Ectodermal cell (in vitro differentiated cells): ENCODE results near the gene CDH13.

Experiments
- H3K27ac ChIP-seq: 2 replicates; pipeline ENCODE4 v1.7.0; 2013; ENCODE audit warnings: mild to moderate bottlenecking, low read depth, low read length; ENCODE audit not compliant: insufficient read depth, poor library complexity, severe bottlenecking
- H3K27me3 ChIP-seq: 2 replicates; pipeline ENCODE4 v1.7.0; 2013; ENCODE audit warnings: mild to moderate bottlenecking, low read length; ENCODE audit not compliant: insufficient read depth, control insufficient read depth, poor library complexity, severe bottlenecking
- H3K36me3 ChIP-seq: one replicate; pipeline ENCODE4 v1.7.0; 2013; ENCODE audit warnings: low read length; ENCODE audit not compliant: control insufficient read depth, insufficient read depth
- H3K4me1 ChIP-seq: one replicate; pipeline ENCODE4 v1.7.0; 2013; ENCODE audit warnings: low read length; ENCODE audit not compliant: control insufficient read depth, insufficient read depth
- H3K4me3 ChIP-seq: 2 replicates; pipeline ENCODE4 v1.7.0; 2013; ENCODE audit warnings: low read depth, low read length, control low read depth; ENCODE audit not compliant: insufficient read depth
- H3K9me3 ChIP-seq: 2 replicates; pipeline ENCODE4 v1.7.0; 2013; ENCODE audit warnings: mild to moderate bottlenecking, low read length, moderate library complexity; ENCODE audit not compliant: control insufficient read depth
- WGBS, 2 experiments: methylation state at CpG; one replicate each; pipeline ENCODE4 v1.1.7; 2013; ENCODE audit warnings: missing lambda C conversion rate in 2 of 2; 5-methylcytosine and 5-hydroxymethylcytosine counted together

CDH13 gene

DNA sequence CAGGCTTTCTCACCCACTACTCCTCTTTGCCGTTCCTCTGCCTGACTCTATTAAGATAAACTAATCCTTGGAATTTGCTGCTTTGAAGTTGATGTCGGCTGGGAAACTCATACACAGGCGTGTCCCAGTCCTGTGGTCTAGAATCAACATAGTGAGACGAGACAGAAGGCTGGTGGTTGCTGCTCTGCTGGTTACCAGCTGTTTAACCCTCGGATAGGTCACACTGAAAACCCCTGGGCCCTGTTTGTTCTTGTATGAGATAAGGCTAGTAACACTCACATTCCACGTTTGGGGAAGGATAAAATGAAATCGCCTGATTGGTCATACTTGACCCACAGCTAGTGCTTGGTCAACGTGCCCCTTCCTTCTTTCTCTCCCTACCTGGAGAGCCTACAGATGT, 517.0 kb downstream of the CDH13 start:
- Histone ChIP-seq H3K4me3 (no peak overlapping the region), H3K4me1 (no peaks in the 10 kb centered on the region), H3K27me3 (no peaks in the 10 kb centered on the region), H3K36me3 (no peaks in the 10 kb centered on the region), H3K27ac (no peak overlapping the region), H3K9me3 (no peaks in the 10 kb centered on the region)
- WGBS, 2 experiments = 64 to 67% methylated on average over 8 of the region's 8 CpGs

DNA sequence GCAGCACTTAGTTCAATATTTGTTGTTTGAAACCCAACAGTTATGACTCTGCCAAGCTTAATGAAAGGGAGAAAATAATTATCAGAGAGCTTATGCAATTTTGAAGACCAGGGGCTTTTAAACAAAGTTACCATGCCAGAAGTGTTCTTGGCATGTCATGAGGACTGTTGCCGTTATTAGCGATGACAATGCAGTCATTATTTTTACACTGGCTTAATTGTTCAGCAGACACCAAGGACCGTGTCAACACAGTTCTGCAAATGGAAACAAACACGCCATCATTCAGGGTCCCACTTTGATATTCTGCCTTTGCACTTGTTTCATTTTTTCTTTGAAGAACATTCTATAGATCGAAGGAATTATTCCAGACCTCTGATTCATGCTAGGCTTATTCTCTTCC, 518.5 kb downstream of the CDH13 start:
- Histone ChIP-seq H3K9me3 (no peaks in the 10 kb centered on the region), H3K4me3 (no peak overlapping the region), H3K27ac (no peak overlapping the region), H3K27me3 (no peaks in the 10 kb centered on the region), H3K36me3 (no peaks in the 10 kb centered on the region), H3K4me1 (no peaks in the 10 kb centered on the region)
- WGBS, 2 experiments = 94 to 99% methylated on average over 5 of the region's 5 CpGs

- Histone ChIP-seq H3K4me1 (no peaks in the 10 kb centered on the region), H3K27me3 (no peaks in the 10 kb centered on the region), H3K4me3 (no peak overlapping the region), H3K36me3 (no peaks in the 10 kb centered on the region), H3K27ac (no peak overlapping the region), H3K9me3 (no peaks in the 10 kb centered on the region)
- 82 to 86% methylated on average over 6 of the region's 6 CpGs for WGBS, 2 experiments
Observed at GRCh38 chr16:83147244-83147643, 520.5 kb downstream of the CDH13 start.

GRCh38 chr16:83158320-83158957, 531.7 kb downstream of the CDH13 start:
- H3K36me3 ChIP-seq = no peaks in the 10 kb centered on the region
- H3K27me3 ChIP-seq = no peaks in the 10 kb centered on the region
- no peaks in the 10 kb centered on the region for H3K4me1 ChIP-seq
- H3K27ac ChIP-seq = no peak overlapping the region
- H3K4me3 ChIP-seq = no peak overlapping the region
- H3K9me3 ChIP-seq = no peaks in the 10 kb centered on the region
- WGBS, 2 experiments = 92% methylated on average over 15 of the region's 15 CpGs

DNA sequence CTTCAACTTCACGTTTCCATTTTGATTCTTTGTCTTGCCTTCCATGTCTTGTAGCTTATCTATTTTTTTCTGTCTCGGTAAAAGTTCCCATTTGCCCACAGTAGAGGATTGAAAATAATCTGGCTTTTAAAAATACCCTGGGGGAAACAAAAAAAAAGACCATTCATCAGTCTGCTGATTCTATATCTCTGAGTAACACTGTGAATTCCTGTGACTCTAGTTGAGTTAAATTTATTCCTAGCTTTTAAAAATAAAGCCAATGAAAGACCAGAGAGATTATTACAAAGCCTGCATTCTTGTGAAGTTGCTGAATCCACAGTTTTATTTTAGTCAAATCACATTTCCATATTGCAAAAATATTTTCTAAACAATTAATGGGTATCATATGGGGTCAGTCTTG, 532.3 kb downstream of the CDH13 start:
- Histone ChIP-seq H3K27me3 (no peaks in the 10 kb centered on the region), H3K4me3 (no peak overlapping the region), H3K9me3 (no peaks in the 10 kb centered on the region), H3K27ac (no peak overlapping the region), H3K4me1 (no peaks in the 10 kb centered on the region), H3K36me3 (no peaks in the 10 kb centered on the region)
- 79 to 95% methylated on average over 1 to 2 of the region's 2 CpGs for WGBS, 2 experiments

DNA sequence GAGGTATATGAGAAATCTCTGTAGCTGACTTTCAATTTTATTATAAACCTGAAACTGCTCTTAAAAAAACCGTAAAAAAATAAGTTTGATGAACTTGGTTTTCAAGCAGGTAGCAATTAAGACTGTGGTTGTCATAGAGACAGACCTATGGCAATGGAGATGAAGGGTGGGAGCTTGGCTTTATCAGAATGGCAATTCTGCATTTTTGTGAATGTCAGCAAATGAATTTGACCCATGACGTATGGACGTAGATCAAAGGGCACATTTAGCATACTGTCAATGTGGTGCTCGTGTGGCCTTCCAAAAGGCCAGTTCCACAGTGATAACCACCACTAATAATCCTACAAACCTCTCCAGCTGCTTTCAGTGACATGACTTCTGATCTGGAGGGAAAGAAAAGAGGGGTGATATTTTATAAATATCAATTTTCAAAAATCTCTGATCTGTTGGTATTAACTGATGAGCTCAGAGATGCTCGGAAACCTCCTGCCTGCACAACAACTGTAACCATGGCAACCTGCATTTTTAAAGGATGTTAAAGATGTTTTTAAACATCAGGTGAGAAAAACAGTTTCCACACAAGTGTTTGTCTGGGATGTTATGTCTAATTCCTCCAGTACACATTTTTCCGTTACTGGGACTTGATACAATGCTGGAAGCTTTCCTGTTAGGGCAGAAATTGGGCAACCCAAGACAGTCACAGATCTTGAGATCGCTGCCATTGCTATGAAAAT, 533.7 kb downstream of the CDH13 start:
- WGBS, 2 experiments = 89 to 93% methylated on average over 7 of the region's 7 CpGs
- H3K4me3 ChIP-seq = no peak overlapping the region
- no peaks in the 10 kb centered on the region for H3K27me3 ChIP-seq
- H3K4me1 ChIP-seq = no peaks in the 10 kb centered on the region
- H3K27ac ChIP-seq = no peak overlapping the region
- H3K9me3 ChIP-seq = no peaks in the 10 kb centered on the region
- no peaks in the 10 kb centered on the region for H3K36me3 ChIP-seq

DNA sequence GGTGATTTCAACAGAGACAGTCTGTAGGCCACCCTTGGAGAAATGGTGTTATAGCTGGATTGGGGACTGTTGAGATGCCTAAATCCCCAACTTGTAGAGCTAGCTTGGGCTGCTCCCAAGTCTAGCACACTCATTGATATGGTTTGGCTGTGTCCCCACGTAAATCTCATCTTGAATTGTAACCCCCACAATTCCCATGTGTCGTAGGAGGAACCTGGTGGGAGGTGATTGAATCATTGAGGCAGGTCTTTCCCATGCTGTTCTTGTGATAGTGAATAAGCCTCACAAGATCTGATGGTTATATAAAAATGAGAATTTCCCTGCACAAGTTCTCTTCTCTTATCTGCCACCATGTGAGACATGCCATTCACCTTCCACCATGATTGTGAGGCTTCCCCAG, 536.0 kb downstream of the CDH13 start:
- H3K4me3 ChIP-seq = no peak overlapping the region
- WGBS, 2 experiments = 92 to 94% methylated on average over 2 of the region's 2 CpGs
- no peaks in the 10 kb centered on the region for H3K36me3 ChIP-seq
- no peaks in the 10 kb centered on the region for H3K9me3 ChIP-seq
- H3K27ac ChIP-seq = no peak overlapping the region
- H3K4me1 ChIP-seq = no peaks in the 10 kb centered on the region
- H3K27me3 ChIP-seq = no peaks in the 10 kb centered on the region

- Histone ChIP-seq H3K36me3 (no peaks in the 10 kb centered on the region), H3K4me3 (no peak overlapping the region), H3K4me1 (no peaks in the 10 kb centered on the region), H3K27ac (no peak overlapping the region), H3K9me3 (no peaks in the 10 kb centered on the region), H3K27me3 (no peaks in the 10 kb centered on the region)
- WGBS, 2 experiments = 89 to 95% methylated on average over 2 to 3 of the region's 3 CpGs
Observed at GRCh38 chr16:83164816-83165215, 538.0 kb downstream of the CDH13 start.

DNA sequence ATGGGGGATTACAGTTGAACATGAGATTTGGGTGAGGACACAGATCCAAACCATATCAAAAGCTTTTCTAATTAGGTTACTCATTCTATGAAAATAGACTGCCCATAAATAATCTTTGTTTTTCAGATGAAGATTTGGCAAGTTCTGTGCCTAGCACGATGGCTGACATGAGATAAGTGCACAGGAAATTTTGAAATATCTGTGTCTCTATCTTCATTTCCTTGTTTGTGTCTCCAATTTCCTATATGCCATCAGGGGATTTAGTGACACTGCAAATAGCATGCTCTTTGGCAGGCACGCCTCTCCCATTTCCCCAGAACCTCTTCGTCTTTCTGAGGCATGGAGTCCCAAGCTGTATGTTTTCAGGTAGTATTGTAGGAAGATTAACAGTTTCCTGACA, 544.6 kb downstream of the CDH13 start:
- Histone ChIP-seq H3K4me3 (no peak overlapping the region), H3K4me1 (no peaks in the 10 kb centered on the region), H3K27ac (no peak overlapping the region), H3K36me3 (no peaks in the 10 kb centered on the region), H3K27me3 (no peaks in the 10 kb centered on the region), H3K9me3 (no peaks in the 10 kb centered on the region)
- WGBS, 2 experiments = 96 to 98% methylated on average over 2 to 3 of the region's 3 CpGs

- no peaks in the 10 kb centered on the region for H3K36me3 ChIP-seq
- no peak overlapping the region for H3K27ac ChIP-seq
- no peak overlapping the region for H3K4me3 ChIP-seq
- H3K4me1 ChIP-seq = no peaks in the 10 kb centered on the region
- H3K9me3 ChIP-seq = no peaks in the 10 kb centered on the region
- H3K27me3 ChIP-seq = no peaks in the 10 kb centered on the region
Observed at GRCh38 chr16:83174671-83175070, 547.9 kb downstream of the CDH13 start.
